Measurements from ENCODE around the gene MCU. TPM values are rescaled to one million over a fixed set of nuclear protein-coding genes. Genes with fewer than 3 reads are reported as not detected.

Gene MCU
- total RNA-seq, 1 experiment from 2014 or later: 37.2 TPM

DNA sequence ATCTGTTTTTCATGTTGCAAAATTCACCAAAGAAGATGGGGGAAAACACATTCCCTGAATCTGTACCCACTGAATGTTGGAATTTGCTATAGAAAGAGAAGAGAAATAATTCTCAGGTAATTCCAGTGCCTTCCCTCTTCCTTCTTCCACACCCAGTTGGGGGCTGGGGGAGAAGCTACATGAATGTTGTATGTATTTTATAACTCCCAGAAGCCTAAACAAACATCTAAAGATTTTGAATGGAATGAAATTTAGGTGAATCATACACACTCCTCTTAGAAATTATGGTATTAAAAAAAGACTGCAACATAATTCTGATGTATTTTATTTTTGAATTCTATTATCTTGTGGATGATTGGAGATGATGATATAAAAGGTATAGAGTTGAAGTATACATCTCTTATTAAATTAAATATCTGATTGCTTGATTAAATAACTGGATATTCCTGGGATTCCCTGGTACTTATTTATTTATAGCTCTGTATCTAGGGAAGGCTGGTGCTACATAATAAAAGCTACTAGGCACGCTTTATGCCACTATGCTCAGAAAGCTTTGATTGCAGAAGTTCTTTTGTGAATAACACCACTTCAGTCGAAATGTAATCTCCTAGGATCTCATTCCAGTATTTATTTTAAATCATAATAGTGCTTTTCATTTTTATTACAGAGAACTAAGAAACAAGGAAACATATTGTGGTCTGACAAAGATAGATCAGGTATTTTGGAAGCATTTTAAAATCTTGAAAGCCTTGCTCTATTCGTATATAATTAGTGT is 98.5 kb downstream of the MCU start (continued):
- TF ChIP-seq PREB (CRISPR knock-in tag; IDR thresholded peaks at IDR 0.05; ENCODE audit: borderline replicate concordance) (no peak), ZNF219 (CRISPR knock-in tag; IDR thresholded peaks at IDR 0.05; ENCODE audit: borderline replicate concordance) (no peak), USF2 (CRISPR knock-in tag; IDR thresholded peaks at IDR 0.05) (no peak), TEAD1 (CRISPR knock-in tag; IDR thresholded peaks at IDR 0.05) (no peak), ERG (CRISPR knock-in tag; IDR thresholded peaks at IDR 0.05) (no peak), ZNF396 (CRISPR knock-in tag; IDR thresholded peaks at IDR 0.05; ENCODE audit: borderline replicate concordance) (no peak)
- TF ChIP-seq, protein P1, sequence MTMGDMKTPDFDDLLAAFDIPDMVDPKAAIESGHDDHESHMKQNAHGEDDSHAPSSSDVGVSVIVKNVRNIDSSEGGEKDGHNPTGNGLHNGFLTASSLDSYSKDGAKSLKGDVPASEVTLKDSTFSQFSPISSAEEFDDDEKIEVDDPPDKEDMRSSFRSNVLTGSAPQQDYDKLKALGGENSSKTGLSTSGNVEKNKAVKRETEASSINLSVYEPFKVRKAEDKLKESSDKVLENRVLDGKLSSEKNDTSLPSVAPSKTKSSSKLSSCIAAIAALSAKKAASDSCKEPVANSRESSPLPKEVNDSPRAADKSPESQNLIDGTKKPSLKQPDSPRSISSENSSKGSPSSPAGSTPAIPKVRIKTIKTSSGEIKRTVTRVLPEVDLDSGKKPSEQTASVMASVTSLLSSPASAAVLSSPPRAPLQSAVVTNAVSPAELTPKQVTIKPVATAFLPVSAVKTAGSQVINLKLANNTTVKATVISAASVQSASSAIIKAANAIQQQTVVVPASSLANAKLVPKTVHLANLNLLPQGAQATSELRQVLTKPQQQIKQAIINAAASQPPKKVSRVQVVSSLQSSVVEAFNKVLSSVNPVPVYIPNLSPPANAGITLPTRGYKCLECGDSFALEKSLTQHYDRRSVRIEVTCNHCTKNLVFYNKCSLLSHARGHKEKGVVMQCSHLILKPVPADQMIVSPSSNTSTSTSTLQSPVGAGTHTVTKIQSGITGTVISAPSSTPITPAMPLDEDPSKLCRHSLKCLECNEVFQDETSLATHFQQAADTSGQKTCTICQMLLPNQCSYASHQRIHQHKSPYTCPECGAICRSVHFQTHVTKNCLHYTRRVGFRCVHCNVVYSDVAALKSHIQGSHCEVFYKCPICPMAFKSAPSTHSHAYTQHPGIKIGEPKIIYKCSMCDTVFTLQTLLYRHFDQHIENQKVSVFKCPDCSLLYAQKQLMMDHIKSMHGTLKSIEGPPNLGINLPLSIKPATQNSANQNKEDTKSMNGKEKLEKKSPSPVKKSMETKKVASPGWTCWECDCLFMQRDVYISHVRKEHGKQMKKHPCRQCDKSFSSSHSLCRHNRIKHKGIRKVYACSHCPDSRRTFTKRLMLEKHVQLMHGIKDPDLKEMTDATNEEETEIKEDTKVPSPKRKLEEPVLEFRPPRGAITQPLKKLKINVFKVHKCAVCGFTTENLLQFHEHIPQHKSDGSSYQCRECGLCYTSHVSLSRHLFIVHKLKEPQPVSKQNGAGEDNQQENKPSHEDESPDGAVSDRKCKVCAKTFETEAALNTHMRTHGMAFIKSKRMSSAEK (CRISPR knock-in tag; IDR thresholded peaks at IDR 0.05; ENCODE audit: borderline replicate concordance): no peak

DNA sequence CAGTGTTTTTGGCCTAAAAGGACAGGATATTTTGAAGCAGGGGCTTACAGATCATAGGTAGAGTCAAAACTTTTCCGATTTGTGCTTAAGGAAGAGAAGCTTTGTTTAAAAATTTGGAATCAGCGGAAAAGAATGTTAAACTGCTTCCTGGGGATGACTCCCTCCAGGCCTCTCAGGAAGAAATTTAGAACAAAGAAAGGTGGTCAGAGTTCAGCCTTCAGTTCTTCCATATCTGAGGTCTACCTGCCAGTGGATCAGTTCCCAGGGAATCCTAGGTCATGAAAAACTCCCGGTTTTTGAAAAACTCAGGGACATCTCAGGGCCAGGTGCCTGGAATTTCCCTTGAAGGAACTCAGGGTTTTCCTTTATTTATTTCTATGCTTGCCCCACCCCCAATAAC is 100.3 kb downstream of the MCU start:
- ATAC-seq: peak; percentile 61
- DNase-seq (ENCODE audit: low spot score): no peak
- Mint-ChIP-seq H3K27me3 (ENCODE audit: low read depth) (no peaks in the 10 kb centered on the region), H3K4me3 (peak overlapping the region; percentile 30), H3K27ac (peak overlapping the region; percentile 92), H3K4me1 (peaks cover 54% of the 10 kb centered on the region), H3K9me3 (no peaks in the 10 kb centered on the region), H3K36me3 (no peaks in the 10 kb centered on the region)
- TF ChIP-seq KAT7 (CRISPR knock-in tag; IDR thresholded peaks at IDR 0.05; ENCODE audit: borderline replicate concordance) (no peak), JAZF1 (CRISPR knock-in tag; IDR thresholded peaks at IDR 0.05) (no peak), NR1H2 (CRISPR knock-in tag; IDR thresholded peaks at IDR 0.05) (no peak), FOXP1 (CRISPR knock-in tag; IDR thresholded peaks at IDR 0.05; ENCODE audit: borderline replicate concordance) (no peak), CREB1 (CRISPR knock-in tag; IDR thresholded peaks at IDR 0.05) (no peak), NR2C2 (CRISPR knock-in tag; IDR thresholded peaks at IDR 0.05) (no peak), ESRRA (CRISPR knock-in tag; IDR thresholded peaks at IDR 0.05; ENCODE audit: borderline replicate concordance) (no peak), RORB (CRISPR knock-in tag; IDR thresholded peaks at IDR 0.05) (no peak), GTF2I (CRISPR knock-in tag; conservative IDR thresholded peaks at IDR 0.05) (no peak), TEAD1 (CRISPR knock-in tag; IDR thresholded peaks at IDR 0.05) (no peak), USF2 (CRISPR knock-in tag; IDR thresholded peaks at IDR 0.05) (no peak), ZBTB43 (CRISPR knock-in tag; IDR thresholded peaks at IDR 0.05) (no peak), SMAD3 (CRISPR knock-in tag; IDR thresholded peaks at IDR 0.05; ENCODE audit: borderline replicate concordance) (no peak), HMGXB4 (CRISPR knock-in tag; IDR thresholded peaks at IDR 0.05) (no peak), HMGA2 (CRISPR knock-in tag; IDR thresholded peaks at IDR 0.05) (no peak), EMX1 (CRISPR knock-in tag; IDR thresholded peaks at IDR 0.05) (no peak), ZNF232 (CRISPR knock-in tag; IDR thresholded peaks at IDR 0.05) (no peak), PRRX2 (CRISPR knock-in tag; IDR thresholded peaks at IDR 0.05) (no peak)
- TF ChIP-seq, protein P2, sequence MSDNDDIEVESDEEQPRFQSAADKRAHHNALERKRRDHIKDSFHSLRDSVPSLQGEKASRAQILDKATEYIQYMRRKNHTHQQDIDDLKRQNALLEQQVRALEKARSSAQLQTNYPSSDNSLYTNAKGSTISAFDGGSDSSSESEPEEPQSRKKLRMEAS (CRISPR knock-in tag; IDR thresholded peaks at IDR 0.05): no peak
- ChIA-PET POLR2A (interaction anchor here (0.7 kb wide), 1 partner anchor 122 kb away, joined by 3 read pairs; no protein-coding TSS in a partner anchor), CTCF (interaction anchor here (1.0 kb wide), 1 partner anchor 42 kb away, joined by 4 read pairs; no protein-coding TSS in a partner anchor)
